Activated naive CD8-positive, alpha-beta T cell (primary cell): ENCODE data around the gene TSR1.
A peak's percentile ranks its signal among the peaks of the same experiment; 100 is the strongest.

Source experiments
- H3K27ac Mint-ChIP-seq: one replicate; pipeline ENCODE4 v1.8.0; 2021; ENCODE audit warnings: mixed read lengths
- H3K27me3 Mint-ChIP-seq: one replicate; pipeline ENCODE4 v1.8.0; 2021; ENCODE audit warnings: mixed read lengths
- H3K36me3 Mint-ChIP-seq: one replicate; pipeline ENCODE4 v1.8.0; 2021; ENCODE audit warnings: mixed read lengths
- H3K4me1 Mint-ChIP-seq: one replicate; pipeline ENCODE4 v1.8.0; 2021; ENCODE audit warnings: low read depth, mixed read lengths
- H3K4me3 Mint-ChIP-seq: one replicate; pipeline ENCODE4 v1.8.0; 2021; ENCODE audit warnings: mild to moderate bottlenecking, mixed read lengths
- H3K9me3 Mint-ChIP-seq: one replicate; pipeline ENCODE4 v1.8.0; 2021; ENCODE audit warnings: low read depth, mixed read lengths

Gene TSR1

GRCh38 chr17:2295575-2295974, 40.7 kb downstream of the TSR1 start:
- peak overlapping the region; percentile 68 for H3K27ac Mint-ChIP-seq

GRCh38 chr17:2292100-2292499, 44.2 kb downstream of the TSR1 start:
- Mint-ChIP-seq H3K4me1 (peaks cover 25% of the 10 kb centered on the region), H3K4me3 (no peak overlapping the region), H3K27ac (no peak overlapping the region), H3K9me3 (no peaks in the 10 kb centered on the region), H3K36me3 (peaks cover 21% of the 10 kb centered on the region), H3K27me3 (no peaks in the 10 kb centered on the region)

More at GRCh38 chr17:2295575-2295974, 40.7 kb downstream of the TSR1 start:
- peaks cover 44% of the 10 kb centered on the region for H3K4me1 Mint-ChIP-seq
- H3K4me3 Mint-ChIP-seq = peak overlapping the region; percentile 28
- H3K9me3 Mint-ChIP-seq = no peaks in the 10 kb centered on the region
- H3K27me3 Mint-ChIP-seq = no peaks in the 10 kb centered on the region
- H3K36me3 Mint-ChIP-seq = peaks cover 27% of the 10 kb centered on the region

GRCh38 chr17:2289878-2290478, 46.3 kb downstream of the TSR1 start:
- Mint-ChIP-seq H3K4me3 (no peak overlapping the region), H3K27ac (peak overlapping the region; percentile 61), H3K9me3 (no peaks in the 10 kb centered on the region), H3K36me3 (peaks cover 12% of the 10 kb centered on the region), H3K4me1 (peaks cover 10% of the 10 kb centered on the region), H3K27me3 (no peaks in the 10 kb centered on the region)

GRCh38 chr17:2283302-2283701, 53.0 kb downstream of the TSR1 start:
- Mint-ChIP-seq H3K4me3 (no peak overlapping the region), H3K27ac (no peak overlapping the region), H3K36me3 (peaks cover 23% of the 10 kb centered on the region)

DNA sequence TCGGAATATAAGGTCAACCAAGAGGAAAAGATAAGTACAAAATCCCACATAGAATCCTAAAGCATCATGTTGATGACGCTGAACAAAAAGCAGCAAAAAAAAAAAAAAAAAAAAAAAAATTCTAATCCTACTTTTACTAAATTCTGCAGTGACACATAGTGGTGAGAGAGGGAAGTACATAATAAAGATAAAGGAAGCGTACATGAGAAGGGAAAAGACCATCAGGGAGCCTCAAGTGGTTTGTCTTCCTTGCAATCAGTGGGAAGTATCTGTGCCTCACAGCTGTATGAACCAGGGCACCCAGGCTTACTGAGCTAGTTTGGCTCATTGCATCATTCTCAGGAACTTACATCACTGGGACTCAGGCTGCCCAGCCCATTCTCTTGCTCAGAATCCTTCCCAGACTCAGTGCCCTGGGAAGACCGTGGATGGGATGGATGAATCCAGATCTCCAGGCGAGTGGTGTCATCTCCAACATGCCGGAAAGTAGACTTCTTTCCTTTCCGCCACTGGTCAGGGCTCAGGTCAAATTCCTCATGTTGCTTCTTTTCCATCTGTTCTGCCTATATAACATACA, 53.9 kb downstream of the TSR1 start:
- no peaks in the 10 kb centered on the region for H3K9me3 Mint-ChIP-seq
- peak overlapping the region; percentile 70 for H3K27ac Mint-ChIP-seq
- H3K27me3 Mint-ChIP-seq = no peaks in the 10 kb centered on the region
- peaks cover 20% of the 10 kb centered on the region for H3K36me3 Mint-ChIP-seq
- peaks cover 29% of the 10 kb centered on the region for H3K4me1 Mint-ChIP-seq
- no peak overlapping the region for H3K4me3 Mint-ChIP-seq

More at GRCh38 chr17:2283302-2283701, 53.0 kb downstream of the TSR1 start:
- H3K4me1 Mint-ChIP-seq = peaks cover 29% of the 10 kb centered on the region
- no peaks in the 10 kb centered on the region for H3K9me3 Mint-ChIP-seq
- no peaks in the 10 kb centered on the region for H3K27me3 Mint-ChIP-seq

GRCh38 chr17:2279707-2280106, 56.5 kb downstream of the TSR1 start:
- Mint-ChIP-seq H3K27me3 (no peaks in the 10 kb centered on the region), H3K4me1 (peaks cover 46% of the 10 kb centered on the region), H3K4me3 (peak overlapping the region; percentile 32), H3K27ac (peak overlapping the region; percentile 65), H3K9me3 (no peaks in the 10 kb centered on the region), H3K36me3 (peaks cover 24% of the 10 kb centered on the region)

DNA sequence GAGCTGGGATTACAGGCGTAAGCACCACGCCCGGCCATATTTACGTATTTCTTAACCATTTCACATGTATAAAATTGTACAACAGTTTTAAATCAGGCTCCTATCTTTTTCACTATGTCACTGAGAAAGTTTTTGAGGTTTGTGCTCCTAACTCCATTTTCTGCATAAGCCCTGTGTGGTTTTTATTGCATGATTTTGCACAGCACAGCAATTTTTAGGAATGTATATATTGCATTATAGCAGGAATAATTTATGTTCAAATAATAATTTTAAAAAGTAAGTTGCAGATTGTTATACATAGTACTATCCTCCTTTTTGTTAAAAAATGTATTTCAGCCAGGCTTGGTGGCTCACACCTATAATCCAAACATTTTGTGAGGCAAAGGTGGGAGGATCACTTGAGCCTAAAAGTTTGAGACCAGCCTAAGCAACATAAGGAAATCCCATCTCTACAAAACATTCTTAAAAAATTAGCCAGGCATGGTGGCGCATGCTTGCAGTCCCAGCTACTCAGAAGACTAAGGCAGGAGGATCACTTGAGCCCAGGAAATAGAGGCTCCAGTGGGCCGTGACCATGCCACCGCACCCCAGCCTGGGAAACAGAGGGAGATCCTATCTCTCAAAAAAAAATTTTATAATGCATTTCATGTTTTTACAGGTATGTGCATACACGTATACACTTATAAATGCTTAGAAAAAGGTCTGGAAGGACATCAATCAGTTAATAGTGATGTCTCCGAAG, 58.7 kb downstream of the TSR1 start:
- peaks cover 29% of the 10 kb centered on the region for H3K36me3 Mint-ChIP-seq
- H3K27me3 Mint-ChIP-seq = no peaks in the 10 kb centered on the region
- no peak overlapping the region for H3K27ac Mint-ChIP-seq
- H3K9me3 Mint-ChIP-seq = no peaks in the 10 kb centered on the region
- H3K4me3 Mint-ChIP-seq = no peak overlapping the region
- H3K4me1 Mint-ChIP-seq = peaks cover 55% of the 10 kb centered on the region

DNA sequence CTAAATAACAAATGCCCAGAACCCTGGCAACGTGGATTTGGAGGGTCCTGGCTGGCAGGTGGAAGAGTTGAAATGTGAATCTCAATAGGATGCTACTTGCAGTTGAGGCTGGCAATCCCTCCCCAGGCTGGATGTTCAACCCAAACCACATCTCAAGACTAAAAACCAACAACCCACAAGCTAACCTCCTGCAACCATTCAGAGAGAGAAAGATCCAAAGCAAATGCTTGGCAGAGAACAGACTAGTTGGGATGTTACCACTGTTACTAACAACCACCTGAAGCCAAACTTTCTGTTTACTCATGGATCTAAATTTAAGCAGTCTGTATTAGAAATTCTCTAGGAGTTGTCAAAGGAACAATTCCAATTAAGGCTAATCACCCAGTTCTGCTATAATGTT, 60.5 kb downstream of the TSR1 start:
- H3K4me3 Mint-ChIP-seq = peak overlapping the region; percentile 4

GRCh38 chr17:2274414-2274813, 61.8 kb downstream of the TSR1 start:
- H3K4me3 Mint-ChIP-seq = no peak overlapping the region
- H3K36me3 Mint-ChIP-seq = peaks cover 29% of the 10 kb centered on the region
- H3K27me3 Mint-ChIP-seq = no peaks in the 10 kb centered on the region
- no peaks in the 10 kb centered on the region for H3K9me3 Mint-ChIP-seq
- H3K4me1 Mint-ChIP-seq = peaks cover 57% of the 10 kb centered on the region
- peak overlapping the region; percentile 17 for H3K27ac Mint-ChIP-seq

More for the DNA sequence above, 60.5 kb downstream of the TSR1 start:
- H3K27me3 Mint-ChIP-seq = no peaks in the 10 kb centered on the region
- peaks cover 26% of the 10 kb centered on the region for H3K36me3 Mint-ChIP-seq
- no peaks in the 10 kb centered on the region for H3K9me3 Mint-ChIP-seq
- H3K27ac Mint-ChIP-seq = peak overlapping the region; percentile 72
- peaks cover 52% of the 10 kb centered on the region for H3K4me1 Mint-ChIP-seq
